Cardiac septum (tissue), 1 donor: ENCODE data around the gene COX10. TPM values are rescaled to one million over a fixed set of nuclear protein-coding genes. Genes with fewer than 3 reads are reported as not detected.
"Not testable (repeated sequence)": the region's sequence is repeated elsewhere in the genome, so short reads cannot be mapped to it uniquely, and the experiment has no call there.

Source experiments
- DNase-seq: peaks from one replicate; pipeline ENCODE4 v3.0.0-alpha.2; 2020; ENCODE audit warnings: low spot score
- intact Hi-C: fragments of 100-400 bp; cut with DNase I; formaldehyde crosslinking; loops from one replicate; pipeline ENCODE4 v1.14.0; 2022
- total RNA-seq: library from RNA; stranded (reverse); fragmentation: NEBNext Ultra II Directional; extraction: Animal tissue kit (Norgen Biotek cat#: 25700); gene quantifications from one replicate; pipeline ENCODE4 v1.2.1, GENCODE V29; 2021
- donor health status: DM: no; HTN: no; CAD: no.

COX10 gene
- total RNA-seq, 1 donor from 2014 or later: 43.3 TPM

GRCh38 chr17:14161419-14161818 lies 92.1 kb downstream of the COX10 start:
- DNase-seq: no peak

GRCh38 chr17:14165616-14166015 lies 96.3 kb downstream of the COX10 start:
- DNase-seq: no peak
- intact Hi-C loops: no loop called here

More at GRCh38 chr17:14161419-14161818, 92.1 kb downstream of the COX10 start:
- intact Hi-C loops: no loop called here

GRCh38 chr17:14167831-14168230 lies 98.5 kb downstream of the COX10 start:
- intact Hi-C loops, DNase-seq: not testable (repeated sequence)

- DNase-seq: no peak
- intact Hi-C loops: no loop called here
Observed at GRCh38 chr17:14168582-14168981, 99.3 kb downstream of the COX10 start.

GRCh38 chr17:14169287-14169686 lies 100.0 kb downstream of the COX10 start:
- intact Hi-C loops: no loop called here
- DNase-seq: no peak

GRCh38 chr17:14169901-14170300 lies 100.6 kb downstream of the COX10 start:
- no peak for DNase-seq
- intact Hi-C loops: no loop called here

- DNase-seq, intact Hi-C loops: not testable (repeated sequence)
Observed at GRCh38 chr17:14176989-14177388, 107.7 kb downstream of the COX10 start.

GRCh38 chr17:14177801-14178200 lies 108.5 kb downstream of the COX10 start:
- DNase-seq, intact Hi-C loops: not testable (repeated sequence)

GRCh38 chr17:14179951-14180350 lies 110.6 kb downstream of the COX10 start:
- intact Hi-C loops: not testable (repeated sequence)

GRCh38 chr17:14182084-14182483 lies 112.8 kb downstream of the COX10 start:
- intact Hi-C loops, DNase-seq: not testable (repeated sequence)

More at GRCh38 chr17:14179951-14180350, 110.6 kb downstream of the COX10 start:
- DNase-seq: not testable (repeated sequence)

GRCh38 chr17:14184536-14184935 lies 115.2 kb downstream of the COX10 start:
- DNase-seq, intact Hi-C loops: not testable (repeated sequence)

- intact Hi-C loops, DNase-seq: not testable (repeated sequence)
Observed at GRCh38 chr17:14186443-14186842, 117.1 kb downstream of the COX10 start.

- intact Hi-C loops: not testable (repeated sequence)
Observed at GRCh38 chr17:14190774-14191173, 121.5 kb downstream of the COX10 start.

GRCh38 chr17:14191469-14191868 lies 122.2 kb downstream of the COX10 start:
- intact Hi-C loops: not testable (repeated sequence)

More at GRCh38 chr17:14190774-14191173, 121.5 kb downstream of the COX10 start:
- DNase-seq: not testable (repeated sequence)

GRCh38 chr17:14192039-14192438 lies 122.7 kb downstream of the COX10 start:
- DNase-seq, intact Hi-C loops: not testable (repeated sequence)

More at GRCh38 chr17:14191469-14191868, 122.2 kb downstream of the COX10 start:
- DNase-seq: not testable (repeated sequence)

- DNase-seq, intact Hi-C loops: not testable (repeated sequence)
Observed at GRCh38 chr17:14192636-14193344, 123.5 kb downstream of the COX10 start.

GRCh38 chr17:14196377-14196997 lies 127.2 kb downstream of the COX10 start:
- intact Hi-C loops: no loop called here
- DNase-seq: no peak

- no peak for DNase-seq
- intact Hi-C loops: no loop called here
Observed at GRCh38 chr17:14197057-14197456, 127.8 kb downstream of the COX10 start.

GRCh38 chr17:14197586-14197985 lies 128.3 kb downstream of the COX10 start:
- DNase-seq: no peak
- intact Hi-C loops: no loop called here

- intact Hi-C loops: no loop called here
- DNase-seq: no peak
Observed at GRCh38 chr17:14198013-14198412, 128.7 kb downstream of the COX10 start.

GRCh38 chr17:14198575-14198974 lies 129.3 kb downstream of the COX10 start:
- intact Hi-C loops: no loop called here
- DNase-seq: no peak
